ENCODE results near the gene CFAP77. TPM values are rescaled to one million over a fixed set of nuclear protein-coding genes. Genes with fewer than 3 reads are reported as not detected.

Gene CFAP77
- total and polyA plus RNA-seq, 2 of the 13 experiments (the other 11 are each of a cell fraction or from before 2014, with no cell fraction given) = not detected

- TF ChIP-seq REST (IDR thresholded peaks at IDR 0.05; ENCODE audit: borderline replicate concordance in 1 of 2, low read depth in 1 of 2, low read length in 2 of 2) (no peak), ZNF225 (CRISPR knock-in tag; IDR thresholded peaks at IDR 0.05) (no peak), TAF15 (IDR thresholded peaks at IDR 0.05; ENCODE audit: low read depth, low read length, poor library complexity, severe bottlenecking) (no peak), ZNF256 (CRISPR knock-in tag; conservative IDR thresholded peaks at IDR 0.05) (no peak), FOXP4 (CRISPR knock-in tag; IDR thresholded peaks at IDR 0.05) (no peak), USF2 (IDR thresholded peaks at IDR 0.05; ENCODE audit: low read depth, low read length) (no peak), USF2 (CRISPR knock-in tag; IDR thresholded peaks at IDR 0.05; ENCODE audit: borderline replicate concordance) (no peak), TARDBP (CRISPR knock-in tag; IDR thresholded peaks at IDR 0.05) (0 out of 2 replicates have a peak, but pooled peaks have one; percentile 45), KDM5A (IDR thresholded peaks at IDR 0.05; ENCODE audit: borderline replicate concordance, low read length) (peak; percentile 74; the same call in 1 of the 2 replicates), CAMTA2 (CRISPR knock-in tag; IDR thresholded peaks at IDR 0.05; ENCODE audit: borderline replicate concordance) (no peak), ZNF773 (CRISPR knock-in tag; IDR thresholded peaks at IDR 0.05; ENCODE audit: borderline replicate concordance) (no peak), RNF219 (CRISPR knock-in tag; IDR thresholded peaks at IDR 0.05) (no peak), ZNF275 (CRISPR knock-in tag; IDR thresholded peaks at IDR 0.05; ENCODE audit: borderline replicate concordance) (no peak), ZFP37 (CRISPR knock-in tag; IDR thresholded peaks at IDR 0.05; ENCODE audit: borderline replicate concordance) (no peak), ZNF232 (CRISPR knock-in tag; IDR thresholded peaks at IDR 0.05; ENCODE audit: borderline replicate concordance) (no peak), MBNL3 (CRISPR knock-in tag; conservative IDR thresholded peaks at IDR 0.05) (no peak), KDM6A (CRISPR knock-in tag; IDR thresholded peaks at IDR 0.05; ENCODE audit: low read depth) (no peak), PAX8 (CRISPR knock-in tag; IDR thresholded peaks at IDR 0.05; ENCODE audit: borderline replicate concordance) (no peak)
These were observed 3.4 kb upstream of the CFAP77 start, which contains the start of gene TTF1 (continued) for GRCh38 chr9:132406554-132407122.
